NT2/D1 (cell line): ENCODE data around the gene TK2.

Experiments used
- YY1 ChIP-seq: IDR thresholded peaks from 2 replicates; pipeline ENCODE4 v1.6.1; 2011; ENCODE audit not compliant: insufficient read length, insufficient read depth
- ZNF274 ChIP-seq: IDR thresholded peaks from 2 replicates; pipeline ENCODE4 v1.6.1; 2011; ENCODE audit warnings: mild to moderate bottlenecking, low read depth, low read length

GRCh38 chr16:66494916-66495315, 55.0 kb downstream of the TK2 start:
- TF ChIP-seq ZNF274 (no peak), YY1 (no peak)
